H7 (cell line): ENCODE results near the gene PPIP5K1. TPM values are rescaled to one million over a fixed set of nuclear protein-coding genes. Genes with fewer than 3 reads are reported as not detected.
"Not testable (repeated sequence)": the region's sequence is repeated elsewhere in the genome, so short reads cannot be mapped to it uniquely, and the experiment has no call there.

Source experiments
- DNase-seq: peaks from one replicate; pipeline ENCODE4 v3.0.0; 2012
- H3K27me3 ChIP-seq: 2 replicates; pipeline ENCODE4 v1.6.0; 2011; ENCODE audit warnings: mild to moderate bottlenecking, low read length; ENCODE audit not compliant: control insufficient read depth, insufficient read depth
- H3K36me3 ChIP-seq: replicated peaks from 2 replicates; pipeline ENCODE4 v1.5.1; 2011; ENCODE audit warnings: low read length; ENCODE audit not compliant: control insufficient read depth, insufficient read depth
- H3K4me3 ChIP-seq: 2 replicates; pipeline ENCODE4 v1.5.1; 2011; ENCODE audit warnings: low read depth, mild to moderate bottlenecking, control low read depth, low read length, moderate library complexity; ENCODE audit not compliant: insufficient read depth
- total RNA-seq: library from RNA; depleted of rRNA; stranded (reverse); fragments of >200 nt; shearing (Covaris generic); gene quantifications from 2 replicates; pipeline ENCODE4 v1.2.3, GENCODE V29; 2014; rRNA removed

Gene PPIP5K1
- total RNA-seq: 10.5 and 11.7 TPM in 2 replicates

DNA sequence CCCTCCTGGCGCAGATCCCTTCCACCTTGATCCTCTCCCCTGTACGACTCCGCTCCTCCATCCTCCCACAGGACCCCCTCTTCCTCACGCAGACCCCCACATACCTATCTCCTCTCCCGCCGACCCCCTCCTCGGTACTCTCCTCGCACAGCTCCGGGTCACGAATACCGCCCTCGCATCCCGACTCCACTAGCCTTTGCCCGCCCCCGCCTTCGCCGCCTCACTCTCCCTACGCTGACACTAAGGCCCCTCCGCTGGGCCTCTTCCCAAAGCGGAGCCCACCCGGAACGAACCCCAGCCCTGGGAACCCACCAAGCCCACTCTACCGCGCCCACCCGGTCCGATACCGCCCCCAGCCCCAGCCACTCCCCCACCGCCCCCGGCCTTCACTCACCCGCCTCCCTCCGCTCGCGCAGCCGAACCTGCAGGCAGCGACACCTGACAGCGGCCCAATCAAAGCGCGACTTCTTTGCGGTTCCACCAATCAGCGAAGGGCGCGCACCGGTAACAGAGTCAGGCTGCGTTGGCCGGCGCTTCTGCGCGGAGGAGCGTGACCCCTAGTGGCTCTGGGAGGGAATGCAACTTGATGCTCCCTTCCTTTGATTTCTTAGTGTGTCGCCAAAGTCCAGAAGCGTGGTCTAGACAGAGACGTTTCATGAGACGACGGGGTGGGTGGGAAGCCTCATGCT lies at the start of gene PPIP5K1:
TSS of gene PPIP5K1 (minus strand) at position 431 of the 689 bp plus-strand sequence. CDS start 5,704 bp downstream, outside the sequence.
- not testable (repeated sequence) for H3K27me3 ChIP-seq, H3K36me3 ChIP-seq, H3K4me3 ChIP-seq, DNase-seq

- H3K4me3 ChIP-seq, H3K36me3 ChIP-seq, DNase-seq, H3K27me3 ChIP-seq: not testable (repeated sequence)
Observed at GRCh38 chr15:43638464-43639204, 48.6 kb upstream of the PPIP5K1 start.

DNA sequence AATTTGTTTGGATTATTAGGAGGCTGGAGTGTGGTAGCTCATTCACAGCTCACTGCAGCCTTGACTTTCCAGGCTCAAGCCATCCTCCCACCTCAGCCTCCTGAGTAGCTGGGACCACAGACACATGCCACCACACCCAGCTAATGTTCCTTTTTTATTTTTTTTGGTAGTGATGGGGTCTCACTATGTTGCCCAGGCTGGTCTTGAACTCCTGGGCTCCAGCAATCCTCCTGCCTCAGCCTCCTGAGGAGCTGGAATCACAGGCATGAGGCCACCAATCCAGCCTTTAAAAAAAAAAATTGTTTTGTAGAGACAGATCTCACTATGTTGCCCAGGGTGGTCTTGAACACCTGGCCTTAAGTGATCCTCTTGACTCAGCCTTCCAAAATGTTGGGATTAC lies 36.9 kb upstream of the PPIP5K1 start:
- DNase-seq, H3K36me3 ChIP-seq, H3K27me3 ChIP-seq, H3K4me3 ChIP-seq: not testable (repeated sequence)

DNA sequence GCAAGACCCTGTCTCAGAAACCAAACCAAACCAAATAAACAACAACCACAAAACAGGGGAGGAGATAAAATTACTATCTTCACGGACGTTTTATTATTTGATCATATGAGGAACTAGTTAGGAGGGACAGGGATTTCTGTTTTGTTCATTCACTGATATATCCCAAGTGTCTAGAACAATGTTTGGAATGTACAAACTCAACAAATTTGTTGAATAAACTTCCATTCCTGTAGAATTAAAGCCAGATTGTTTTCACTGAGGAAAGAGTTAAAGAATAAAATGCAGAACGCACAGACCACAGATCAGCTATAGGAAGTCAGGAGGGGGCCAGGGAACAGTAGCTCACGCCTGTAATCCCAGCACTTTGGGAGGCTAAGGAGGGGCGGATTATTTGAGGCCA lies 35.1 kb upstream of the PPIP5K1 start:
- Histone ChIP-seq H3K36me3 (no peaks in the 10 kb centered on the region), H3K4me3 (no peak overlapping the region)
- no peak for DNase-seq

DNA sequence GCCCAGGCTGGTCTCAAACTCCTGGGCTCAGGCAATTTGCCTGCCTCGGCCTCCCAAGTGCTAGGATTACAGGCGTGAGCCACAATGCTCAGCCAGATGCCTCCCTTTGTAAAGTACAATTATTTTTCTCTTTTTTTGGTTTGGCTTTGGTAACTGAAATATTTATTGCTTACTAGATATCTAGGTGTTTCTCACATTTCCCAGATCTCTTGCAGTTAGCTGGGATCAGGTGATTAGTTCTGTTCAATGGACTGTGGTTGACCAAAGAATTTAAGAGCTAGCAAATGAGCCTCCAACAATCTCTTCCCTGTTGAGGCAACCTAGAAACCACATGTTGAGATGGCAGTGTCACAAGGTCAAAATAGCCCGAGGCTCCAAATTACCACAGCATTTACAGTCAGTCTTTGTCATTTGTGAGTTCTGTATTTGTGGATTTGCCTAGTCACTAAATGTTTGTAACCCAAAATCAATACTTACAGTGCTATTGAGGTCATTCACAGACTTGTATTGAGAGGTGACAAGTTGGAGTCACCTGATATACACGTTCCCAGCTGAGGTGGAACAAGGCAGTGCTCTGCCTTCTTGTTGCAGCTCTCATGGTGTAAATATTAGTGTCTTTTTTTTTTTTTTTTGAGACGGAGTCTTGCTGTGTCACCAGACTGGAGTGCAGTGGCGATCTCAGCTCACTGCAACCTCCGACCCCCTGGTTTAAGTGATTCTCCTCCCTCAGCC lies 32.2 kb upstream of the PPIP5K1 start:
- not testable (repeated sequence) for H3K27me3 ChIP-seq, H3K4me3 ChIP-seq, H3K36me3 ChIP-seq, DNase-seq

More for the DNA sequence above, 35.1 kb upstream of the PPIP5K1 start:
- H3K27me3 ChIP-seq: no peaks in the 10 kb centered on the region

GRCh38 chr15:43618700-43619099 lies 28.7 kb upstream of the PPIP5K1 start, which contains the start of gene STRC:
Gene STRC (minus strand): TSS chr15:43618800. CDS start chr15:43618722, 78 bp downstream.
- DNase-seq, H3K4me3 ChIP-seq, H3K36me3 ChIP-seq, H3K27me3 ChIP-seq: not testable (repeated sequence)

- H3K27me3 ChIP-seq, H3K36me3 ChIP-seq, H3K4me3 ChIP-seq, DNase-seq: not testable (repeated sequence)
Observed at GRCh38 chr15:43617750-43618149, 27.7 kb upstream of the PPIP5K1 start.

DNA sequence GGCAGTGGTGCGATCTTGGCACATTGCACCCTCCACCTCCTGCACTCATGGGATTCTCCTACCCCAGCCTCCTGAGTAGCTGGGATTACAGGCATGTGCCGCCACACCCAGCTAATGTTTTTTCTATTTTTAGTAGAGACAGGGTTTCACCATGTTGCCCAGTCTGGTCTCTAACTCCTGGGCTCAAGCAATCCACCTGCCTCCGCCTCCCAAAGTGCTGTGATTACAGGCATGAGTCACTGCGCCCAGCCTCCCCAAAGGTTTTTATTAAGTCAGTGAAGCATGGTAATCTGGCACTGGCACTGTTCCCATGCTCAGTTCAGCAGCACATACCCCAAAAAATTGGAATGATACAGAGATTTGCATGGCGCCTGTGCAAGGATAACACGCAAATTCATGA lies 12.2 kb upstream of the PPIP5K1 start:
- H3K36me3 ChIP-seq, H3K4me3 ChIP-seq, DNase-seq, H3K27me3 ChIP-seq: not testable (repeated sequence)

DNA sequence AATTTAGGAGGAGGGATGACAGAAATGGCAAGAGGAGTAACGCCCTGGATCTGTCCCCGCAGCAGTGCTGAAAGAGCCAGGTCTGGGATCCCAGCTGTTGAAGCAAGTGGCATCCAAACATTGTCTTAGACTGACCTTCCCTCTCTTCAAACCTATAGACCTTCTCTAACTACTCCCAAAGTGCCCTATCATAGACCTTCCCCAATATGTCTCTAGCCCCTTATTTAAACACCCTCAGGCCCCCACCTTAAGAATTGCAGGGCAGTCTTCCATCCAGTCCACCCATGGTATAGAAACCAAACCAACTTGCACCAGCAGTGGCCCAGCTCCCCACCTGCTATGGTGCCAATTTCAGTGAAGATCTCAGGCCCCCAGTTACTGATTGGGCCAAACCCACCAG lies 10.2 kb upstream of the PPIP5K1 start:
- not testable (repeated sequence) for H3K36me3 ChIP-seq, DNase-seq, H3K27me3 ChIP-seq, H3K4me3 ChIP-seq

DNA sequence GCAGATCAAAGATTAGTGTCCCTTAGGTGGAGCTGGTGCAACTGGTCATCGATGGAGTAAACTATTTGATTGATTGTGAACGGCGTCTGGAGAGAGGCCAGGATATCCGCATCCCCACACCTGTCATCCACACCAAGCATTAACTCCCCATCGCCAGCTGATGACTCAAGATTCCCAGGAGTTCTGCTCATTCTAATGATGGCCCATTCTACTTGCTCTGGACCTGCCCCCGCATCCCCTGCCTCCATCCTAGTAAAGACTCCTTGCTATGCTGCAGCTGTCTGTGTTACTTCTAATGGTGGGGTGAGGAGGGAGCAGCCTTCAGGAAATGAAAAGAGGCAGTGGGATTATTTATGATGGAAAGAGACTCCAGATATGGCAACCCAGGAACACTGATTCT lies 9.1 kb upstream of the PPIP5K1 start:
- not testable (repeated sequence) for H3K27me3 ChIP-seq, H3K36me3 ChIP-seq, H3K4me3 ChIP-seq, DNase-seq

- H3K27me3 ChIP-seq, H3K4me3 ChIP-seq, DNase-seq, H3K36me3 ChIP-seq: not testable (repeated sequence)
Observed at GRCh38 chr15:43593328-43594190, 3.6 kb upstream of the PPIP5K1 start, which contains the start of gene CKMT1B. Gene CKMT1B (plus strand): TSS chr15:43594027. CDS start chr15:43594219, 192 bp downstream.

- DNase-seq, H3K4me3 ChIP-seq, H3K27me3 ChIP-seq, H3K36me3 ChIP-seq: not testable (repeated sequence)
Observed at GRCh38 chr15:43592841-43593240, 2.8 kb upstream of the PPIP5K1 start.

DNA sequence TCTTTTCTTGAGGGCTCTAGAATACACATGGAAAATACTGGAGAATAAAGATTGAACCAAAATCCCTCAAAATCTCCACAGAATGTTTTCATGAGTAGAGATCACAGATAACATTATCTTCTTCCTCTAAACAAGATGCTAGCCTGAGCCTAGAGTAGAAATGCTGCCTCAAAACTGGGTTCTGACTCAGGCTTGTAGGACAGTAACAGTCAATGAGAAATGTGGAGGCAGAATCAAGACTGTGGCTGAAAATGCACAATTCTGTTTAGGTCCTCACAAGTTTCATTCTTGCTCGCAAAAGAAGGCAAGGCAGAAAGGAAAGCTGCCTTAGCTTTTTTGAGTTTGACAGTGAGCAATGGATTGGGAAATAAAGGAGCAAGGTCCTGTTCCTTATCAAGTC lies 15.4 kb downstream of the PPIP5K1 start:
- H3K4me3 ChIP-seq, DNase-seq, H3K36me3 ChIP-seq, H3K27me3 ChIP-seq: not testable (repeated sequence)

DNA sequence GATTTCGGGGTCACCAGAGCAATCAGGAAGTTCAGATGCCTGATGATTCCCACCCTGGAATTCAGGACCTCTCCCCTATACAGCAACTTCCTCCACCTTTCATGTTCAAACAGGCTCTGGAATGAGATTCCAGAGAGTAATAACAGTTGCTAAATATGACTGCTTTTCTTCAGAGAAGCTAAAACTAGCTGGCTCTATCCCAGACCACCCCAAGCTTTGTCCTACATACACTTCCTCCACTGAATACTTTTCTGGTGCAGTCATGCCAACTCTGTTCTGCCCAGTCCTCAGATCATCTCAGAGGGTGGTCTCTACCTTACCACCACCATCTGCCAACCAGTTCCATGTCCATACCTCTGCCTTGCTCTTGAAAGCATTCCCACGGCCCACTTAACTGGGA lies 23.4 kb downstream of the PPIP5K1 start:
- not testable (repeated sequence) for H3K36me3 ChIP-seq, DNase-seq, H3K4me3 ChIP-seq, H3K27me3 ChIP-seq
